ENCODE data around the gene ABHD2.

GRCh38 chr15:89093509-89093908 lies 5.3 kb downstream of the ABHD2 start:
- TF ChIP-seq CTCF (IDR thresholded peaks at IDR 0.05; ENCODE audit: low read length) = no peak
- TF ChIP-seq EZH2 (IDR thresholded peaks at IDR 0.05; ENCODE audit: borderline replicate concordance, low read length) = no peak

All from OCI-LY1 (cell line).